GM10248 (cell line): ENCODE measurements around the gene PRKG1.

Experiments used
- CTCF ChIA-PET: fragments of 300-600 bp; sonication (Branson Sonifier 250); formaldehyde crosslinking; extraction: SDS; loops from one replicate; lab custom pipeline; 2021; ENCODE audit warnings: antibody characterized with exemption; lab: Yijun Ruan, JAX
- POLR2A ChIA-PET: fragments of 350-650 bp; sonication (Branson Sonifier 250); formaldehyde crosslinking; extraction: SDS; loops from one replicate; lab custom pipeline; 2020; ENCODE audit warnings: antibody characterized with exemption; lab: Yijun Ruan, JAX
- DNase-seq: peaks from one replicate; pipeline ENCODE4 v3.0.0; 2012; ENCODE audit errors: extremely low spot score
- CTCF ChIP-seq: IDR thresholded peaks from 2 replicates; pipeline ENCODE4 v1.5.1; 2012; ENCODE audit warnings: mild to moderate bottlenecking, low read depth; ENCODE audit errors: extremely low read depth, missing control alignments, control extremely low read depth

The PRKG1 gene

GRCh38 chr10:51289519-51289918 is 215.2 kb downstream of the PRKG1 start:
- ChIA-PET CTCF (no interaction called here), POLR2A (no interaction called here)
- no peak for TF ChIP-seq CTCF
- no peak for DNase-seq

DNA sequence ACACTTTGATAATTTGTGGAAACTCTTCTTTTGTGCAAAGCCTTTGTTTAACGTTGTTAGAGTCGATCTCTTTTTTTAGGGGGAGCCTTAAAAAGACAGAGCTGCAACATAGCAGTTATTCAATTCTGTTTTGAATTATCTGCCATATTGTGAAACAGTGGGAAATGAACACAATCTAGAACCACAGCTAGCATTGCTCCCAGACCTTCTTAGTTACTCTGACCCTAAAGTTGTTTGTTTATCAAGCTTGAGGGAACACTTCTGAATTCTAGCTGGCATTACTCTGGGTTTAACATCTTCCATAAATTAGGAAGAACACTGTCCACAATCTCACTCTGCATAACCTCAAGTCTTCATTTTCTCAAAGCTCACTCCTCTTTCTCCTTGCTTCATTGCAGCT is 217.7 kb downstream of the PRKG1 start:
- DNase-seq, result no peak
- POLR2A ChIA-PET, result no interaction called here

GRCh38 chr10:51297438-51297837 is 223.2 kb downstream of the PRKG1 start:
- POLR2A ChIA-PET, result no interaction called here
- CTCF ChIA-PET, result no interaction called here

More for the DNA sequence above, 217.7 kb downstream of the PRKG1 start:
- no peak for TF ChIP-seq CTCF
- CTCF ChIA-PET, result interaction anchor here (1.3 kb wide), 1 partner anchor 97 kb away, joined by 4 read pairs; no protein-coding TSS in a partner anchor

GRCh38 chr10:51300617-51301304 is 226.5 kb downstream of the PRKG1 start:
- CTCF ChIA-PET, result no interaction called here
- TF ChIP-seq CTCF, result no peak
- POLR2A ChIA-PET, result no interaction called here
- DNase-seq, result no peak

More at GRCh38 chr10:51297438-51297837, 223.2 kb downstream of the PRKG1 start:
- DNase-seq, result no peak
- no peak for TF ChIP-seq CTCF

- POLR2A ChIA-PET, result no interaction called here
- no peak for TF ChIP-seq CTCF
- CTCF ChIA-PET, result no interaction called here
- DNase-seq, result no peak
Observed at GRCh38 chr10:51301644-51302043, 227.4 kb downstream of the PRKG1 start.

DNA sequence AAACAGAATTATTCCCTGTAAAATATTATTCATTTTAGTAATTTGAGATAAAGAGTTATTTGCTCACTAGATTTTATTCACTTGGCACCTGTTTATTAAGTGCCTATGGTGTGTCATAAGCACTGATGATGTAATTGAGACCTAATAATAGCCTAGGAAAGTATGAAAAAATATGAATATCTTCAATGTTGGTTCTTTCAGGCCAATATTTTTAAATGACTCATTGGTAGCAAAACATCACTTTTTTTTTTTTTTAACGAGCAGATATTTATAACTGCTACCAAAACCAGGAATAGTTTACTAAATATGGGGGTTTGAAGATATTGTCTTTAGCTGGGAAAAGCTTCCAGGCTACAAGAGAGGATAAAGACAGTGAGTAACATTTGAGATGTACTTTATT is 228.0 kb downstream of the PRKG1 start:
- CTCF ChIA-PET, result interaction anchor here (0.9 kb wide), 1 partner anchor 16 kb away, joined by 3 read pairs; no protein-coding TSS in a partner anchor
- no peak for DNase-seq
- POLR2A ChIA-PET, result no interaction called here
- no peak for TF ChIP-seq CTCF

- CTCF ChIA-PET, result interaction anchor here (1.4 kb wide), 1 partner anchor 35 kb away, joined by 4 read pairs; no protein-coding TSS in a partner anchor
- TF ChIP-seq CTCF, result no peak
- POLR2A ChIA-PET, result no interaction called here
- DNase-seq, result no peak
Observed at GRCh38 chr10:51308116-51308515, 233.8 kb downstream of the PRKG1 start.
